ENCODE results near the gene SLIT1.

SLIT1 gene

DNA sequence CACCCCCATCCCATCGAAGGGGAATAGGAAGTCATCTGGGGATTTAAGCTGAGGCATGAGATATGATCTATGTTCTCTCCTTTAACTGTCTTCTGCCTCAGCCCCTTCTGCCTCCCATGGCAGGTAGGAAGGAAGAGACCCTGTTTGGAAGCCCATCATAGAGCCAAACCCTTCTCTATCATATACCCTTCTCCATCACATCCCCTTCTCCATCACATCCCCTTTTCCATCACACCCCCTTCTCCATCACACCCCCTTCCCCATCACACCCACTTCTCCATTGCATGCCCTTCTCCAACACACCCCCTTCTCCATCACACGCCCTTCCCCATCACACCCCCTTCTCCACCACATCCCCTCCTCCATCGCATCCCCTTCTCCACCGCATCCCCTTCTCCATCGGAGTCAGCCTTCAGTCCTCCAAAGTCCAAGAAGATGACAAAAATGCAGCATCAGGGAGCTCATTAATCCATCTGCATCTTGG is 7.2 kb upstream of the SLIT1 start:
- Mint-ChIP-seq H3K4me1 (ENCODE audit: low read depth in 2 of 2) (peaks cover 4 to 9% of the 10 kb centered on the region in 2 donors), H3K9me3 (no peaks in the 10 kb centered on the region), H3K4me3 (no peak overlapping the region), H3K36me3 (ENCODE audit: insufficient read depth) (no peaks in the 10 kb centered on the region), H3K27ac (no peak overlapping the region), H3K27me3 (peaks cover 35% of the 10 kb centered on the region in 2 donors)
- ATAC-seq (replicated peaks) (no peak), DNase-seq (no peak)

DNA sequence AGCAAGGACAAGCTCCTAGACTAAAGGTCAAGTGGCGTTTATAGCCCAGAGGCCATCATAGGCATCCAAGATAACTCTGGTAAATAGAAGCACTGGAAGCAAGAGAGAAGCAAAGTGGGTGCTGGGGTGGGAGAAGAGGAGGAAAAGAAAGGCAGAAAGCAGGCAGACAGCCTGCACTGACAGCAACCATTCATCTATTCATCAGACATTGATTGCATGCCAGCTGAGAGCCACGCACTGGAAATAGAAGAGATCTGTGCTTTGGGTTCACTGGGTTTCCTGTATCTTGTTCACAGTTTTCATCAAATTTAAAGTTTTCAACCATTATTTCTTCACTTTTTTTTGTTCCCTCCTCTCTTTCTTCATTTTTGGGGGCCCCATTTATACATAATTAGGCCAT is 4.7 kb upstream of the SLIT1 start:
- H3K4me1 Mint-ChIP-seq (ENCODE audit: low read depth in 2 of 2), result peaks cover 4 to 5% of the 10 kb centered on the region in 2 donors
- peaks cover 57% of the 10 kb centered on the region in 2 donors for H3K27me3 Mint-ChIP-seq
- no peak overlapping the region for H3K4me3 Mint-ChIP-seq

DNA sequence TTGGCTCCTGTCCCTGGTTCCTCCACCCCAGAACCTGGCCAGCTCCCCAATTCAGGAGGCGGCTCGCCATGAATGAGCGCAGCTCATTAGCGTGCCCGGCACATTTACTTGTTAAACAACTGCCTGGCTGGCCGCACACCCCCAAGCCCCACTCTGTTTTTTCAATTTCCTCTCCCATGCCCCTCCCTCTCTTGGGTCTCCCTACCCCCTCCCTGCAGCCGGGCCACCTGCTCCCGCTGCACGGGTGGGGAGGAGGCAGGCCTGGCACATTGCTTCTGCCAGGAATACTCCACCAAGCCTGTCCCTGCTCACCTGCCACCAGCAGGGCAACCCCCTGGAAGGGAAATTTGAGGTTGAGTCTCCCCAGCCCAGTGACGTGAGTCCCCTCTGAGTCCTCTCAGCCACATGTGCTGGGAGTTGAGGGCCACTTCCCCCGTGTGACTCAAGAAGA is 2.5 kb upstream of the SLIT1 start:
- Mint-ChIP-seq H3K27me3 (peaks cover 73 to 75% of the 10 kb centered on the region in 2 donors), H3K4me1 (ENCODE audit: low read depth in 2 of 2) (peaks cover 4 to 9% of the 10 kb centered on the region in 2 donors), H3K9me3 (no peaks in the 10 kb centered on the region), H3K36me3 (ENCODE audit: insufficient read depth) (no peaks in the 10 kb centered on the region), H3K27ac (no peak overlapping the region), H3K4me3 (no peak overlapping the region)
- no peak for ATAC-seq (replicated peaks)
- DNase-seq, result no peak

More for the DNA sequence above, 4.7 kb upstream of the SLIT1 start:
- Mint-ChIP-seq H3K36me3 (ENCODE audit: insufficient read depth) (no peaks in the 10 kb centered on the region), H3K27ac (no peak overlapping the region), H3K9me3 (no peaks in the 10 kb centered on the region)
- DNase-seq (no peak), ATAC-seq (replicated peaks) (no peak)

DNA sequence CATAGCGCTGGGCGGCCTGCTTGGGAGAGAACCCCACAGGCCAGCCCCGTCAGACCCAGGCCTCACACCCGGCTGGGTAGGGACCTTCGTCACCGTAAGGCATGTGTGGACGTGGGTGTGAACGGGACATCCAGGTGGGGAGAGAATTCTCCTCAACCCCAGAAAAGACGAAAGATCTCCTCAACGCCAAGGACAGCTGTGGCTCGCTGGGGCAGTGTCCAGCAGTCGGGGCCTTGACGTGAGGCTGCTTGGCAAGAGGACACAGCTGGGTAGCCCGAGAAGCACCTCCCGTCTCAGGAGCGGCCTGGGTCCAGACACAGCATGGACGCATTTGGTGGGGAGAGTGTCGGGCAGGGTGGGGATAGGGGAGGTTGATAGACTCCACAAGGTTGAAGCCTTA is 1.2 kb upstream of the SLIT1 start:
- Mint-ChIP-seq H3K27ac (no peak overlapping the region), H3K36me3 (ENCODE audit: insufficient read depth) (no peaks in the 10 kb centered on the region), H3K4me1 (ENCODE audit: low read depth in 2 of 2) (peaks cover 4 to 9% of the 10 kb centered on the region in 2 donors), H3K4me3 (no peak overlapping the region), H3K9me3 (no peaks in the 10 kb centered on the region), H3K27me3 (peaks cover 74 to 75% of the 10 kb centered on the region in 2 donors)
- ATAC-seq (replicated peaks), result no peak
- no peak for DNase-seq

DNA sequence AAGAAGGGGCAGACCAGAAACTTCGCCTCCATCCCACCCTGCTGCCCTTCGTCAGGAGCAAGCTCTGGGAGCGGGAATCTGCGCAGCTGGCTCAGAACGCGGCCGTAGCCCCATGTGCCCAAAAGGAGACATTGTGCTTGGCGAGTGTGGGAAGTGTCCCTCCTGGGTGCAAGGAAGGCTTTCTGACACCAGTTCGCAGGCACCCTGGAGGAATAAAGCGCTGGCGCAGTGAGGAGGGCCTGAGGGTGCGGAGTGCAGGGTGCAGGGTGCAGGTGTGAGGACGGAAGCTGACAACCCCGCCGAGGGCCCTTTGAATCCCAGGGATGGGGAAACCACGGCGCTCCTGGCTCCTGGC is 811 bp downstream of the SLIT1 start:
- H3K9me3 Mint-ChIP-seq, result no peaks in the 10 kb centered on the region

GRCh38 chr10:97183314-97183713 is 2.4 kb downstream of the SLIT1 start:
- DNase-seq (no peak), ATAC-seq (replicated peaks) (no peak)
- Mint-ChIP-seq H3K4me3 (no peak overlapping the region), H3K4me1 (ENCODE audit: low read depth in 2 of 2) (peaks cover 4 to 9% of the 10 kb centered on the region in 2 donors), H3K36me3 (ENCODE audit: insufficient read depth) (no peaks in the 10 kb centered on the region), H3K27me3 (peaks cover 67 to 76% of the 10 kb centered on the region in 2 donors), H3K27ac (no peak overlapping the region), H3K9me3 (no peaks in the 10 kb centered on the region)

More for the DNA sequence above, 811 bp downstream of the SLIT1 start:
- H3K27ac Mint-ChIP-seq, result no peak overlapping the region
- DNase-seq (no peak), ATAC-seq (replicated peaks) (no peak)
- no peaks in the 10 kb centered on the region for H3K36me3 Mint-ChIP-seq (ENCODE audit: insufficient read depth)
- peaks cover 4 to 9% of the 10 kb centered on the region in 2 donors for H3K4me1 Mint-ChIP-seq (ENCODE audit: low read depth in 2 of 2)
- peaks cover 81 to 86% of the 10 kb centered on the region in 2 donors for H3K27me3 Mint-ChIP-seq
- H3K4me3 Mint-ChIP-seq, result peak overlapping the region; percentile 47 to 57

GRCh38 chr10:97182288-97182990 is 3.3 kb downstream of the SLIT1 start:
- peaks cover 4 to 9% of the 10 kb centered on the region in 2 donors for H3K4me1 Mint-ChIP-seq (ENCODE audit: low read depth in 2 of 2)
- DNase-seq (no peak), ATAC-seq (replicated peaks) (no peak)
- H3K27me3 Mint-ChIP-seq, result peaks cover 60 to 67% of the 10 kb centered on the region in 2 donors
- no peaks in the 10 kb centered on the region for H3K9me3 Mint-ChIP-seq
- H3K4me3 Mint-ChIP-seq, result no peak overlapping the region
- H3K27ac Mint-ChIP-seq, result no peak overlapping the region
- no peaks in the 10 kb centered on the region for H3K36me3 Mint-ChIP-seq (ENCODE audit: insufficient read depth)

- no peaks in the 10 kb centered on the region for H3K36me3 Mint-ChIP-seq (ENCODE audit: insufficient read depth)
- no peak for DNase-seq
- no peak overlapping the region for H3K27ac Mint-ChIP-seq
- peaks cover 0 to 5% of the 10 kb centered on the region in 2 donors for H3K4me1 Mint-ChIP-seq (ENCODE audit: low read depth in 2 of 2)
- peaks cover 45 to 52% of the 10 kb centered on the region in 2 donors for H3K27me3 Mint-ChIP-seq
- ATAC-seq (replicated peaks), result no peak
- no peak overlapping the region for H3K4me3 Mint-ChIP-seq
- H3K9me3 Mint-ChIP-seq, result no peaks in the 10 kb centered on the region
Measured at GRCh38 chr10:97180986-97181385, 4.8 kb downstream of the SLIT1 start.

- Mint-ChIP-seq H3K36me3 (ENCODE audit: insufficient read depth) (no peaks in the 10 kb centered on the region), H3K4me1 (ENCODE audit: low read depth in 2 of 2) (peaks cover 0 to 5% of the 10 kb centered on the region in 2 donors), H3K27ac (no peak overlapping the region), H3K27me3 (peaks cover 42 to 49% of the 10 kb centered on the region in 2 donors), H3K9me3 (no peaks in the 10 kb centered on the region), H3K4me3 (no peak overlapping the region)
- DNase-seq (no peak), ATAC-seq (replicated peaks) (no peak)
Measured at GRCh38 chr10:97180363-97180755, 5.4 kb downstream of the SLIT1 start.

GRCh38 chr10:97179731-97180362 is 5.9 kb downstream of the SLIT1 start:
- Mint-ChIP-seq H3K9me3 (no peaks in the 10 kb centered on the region), H3K4me1 (ENCODE audit: low read depth in 2 of 2) (peaks cover 0 to 3% of the 10 kb centered on the region in 2 donors), H3K36me3 (ENCODE audit: insufficient read depth) (no peaks in the 10 kb centered on the region), H3K27me3 (peaks cover 38 to 44% of the 10 kb centered on the region in 2 donors), H3K4me3 (no peak overlapping the region), H3K27ac (no peak overlapping the region)
- DNase-seq (no peak), ATAC-seq (replicated peaks) (no peak)

DNA sequence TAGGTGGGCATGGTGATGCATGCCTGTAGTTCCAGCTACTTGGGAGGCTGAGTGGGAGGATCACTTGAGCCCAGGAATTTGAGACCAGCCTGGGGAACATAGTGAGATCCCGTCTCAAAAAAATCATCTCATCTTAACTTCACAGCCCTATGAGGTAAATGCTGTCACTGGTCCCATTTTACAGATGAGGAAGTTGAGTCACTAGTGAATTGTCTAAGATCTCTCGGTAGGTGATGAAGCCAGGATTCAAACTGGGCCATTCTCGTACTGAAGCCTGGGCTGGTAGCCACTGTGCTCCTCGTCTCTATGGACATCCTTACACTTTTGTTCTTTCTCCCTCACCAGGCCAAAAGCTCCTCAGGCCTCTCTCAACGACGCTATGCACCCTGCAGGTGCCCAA is 6.4 kb downstream of the SLIT1 start:
- ATAC-seq (replicated peaks) (no peak), DNase-seq (no peak)
- H3K27me3 Mint-ChIP-seq, result peaks cover 33 to 38% of the 10 kb centered on the region in 2 donors
- no peaks in the 10 kb centered on the region for H3K9me3 Mint-ChIP-seq
- H3K27ac Mint-ChIP-seq, result no peak overlapping the region
- H3K36me3 Mint-ChIP-seq (ENCODE audit: insufficient read depth), result no peaks in the 10 kb centered on the region
- H3K4me1 Mint-ChIP-seq (ENCODE audit: low read depth in 2 of 2), result no peaks in the 10 kb centered on the region
- H3K4me3 Mint-ChIP-seq, result no peak overlapping the region

DNA sequence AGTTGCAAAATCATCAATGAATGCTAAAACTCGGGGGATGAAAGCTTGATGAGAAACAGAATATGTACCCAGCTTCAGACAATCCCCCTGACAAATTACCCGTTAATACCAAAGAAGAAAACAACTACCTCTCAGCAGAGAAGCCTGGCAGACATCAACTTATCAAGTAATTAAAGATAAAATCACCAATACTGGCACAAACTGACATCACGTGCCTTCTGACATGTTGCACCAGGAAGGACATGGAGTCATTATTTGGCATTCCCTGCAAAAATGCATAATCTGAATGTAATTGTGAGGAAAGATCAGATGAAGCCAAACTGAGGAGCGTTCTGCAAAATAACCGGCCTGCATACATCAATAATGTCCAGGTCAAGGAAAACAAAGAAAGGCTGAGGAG is 7.7 kb downstream of the SLIT1 start:
- H3K27ac Mint-ChIP-seq, result no peak overlapping the region
- DNase-seq (no peak), ATAC-seq (replicated peaks) (no peak)
- no peaks in the 10 kb centered on the region for H3K36me3 Mint-ChIP-seq (ENCODE audit: insufficient read depth)
- H3K27me3 Mint-ChIP-seq, result peaks cover 21 to 26% of the 10 kb centered on the region in 2 donors
- no peaks in the 10 kb centered on the region for H3K4me1 Mint-ChIP-seq (ENCODE audit: low read depth in 2 of 2)
- H3K4me3 Mint-ChIP-seq, result no peak overlapping the region
- no peaks in the 10 kb centered on the region for H3K9me3 Mint-ChIP-seq

DNA sequence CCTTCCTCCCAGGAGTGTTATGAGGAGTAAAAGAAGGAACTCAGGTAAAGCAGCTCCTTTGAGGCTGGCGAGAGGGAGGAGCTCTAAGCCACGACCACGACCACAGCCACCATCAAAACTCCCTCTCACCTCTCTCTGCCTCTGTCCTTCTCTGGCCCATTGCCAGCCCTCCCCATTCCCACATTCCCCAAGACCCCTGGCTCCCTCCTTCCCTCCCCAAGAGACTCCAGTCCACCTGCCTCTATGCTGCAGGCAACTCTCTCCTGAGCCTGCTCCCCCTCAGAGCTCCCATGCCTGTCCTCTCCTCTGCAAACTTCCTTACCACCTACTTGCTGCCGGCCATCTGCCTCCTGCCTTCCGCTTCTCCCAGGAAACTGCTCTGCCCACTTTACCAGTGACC is 9.5 kb downstream of the SLIT1 start:
- Mint-ChIP-seq H3K4me3 (no peak overlapping the region), H3K9me3 (no peaks in the 10 kb centered on the region), H3K27me3 (peaks cover 9 to 28% of the 10 kb centered on the region in 2 donors), H3K27ac (no peak overlapping the region), H3K4me1 (ENCODE audit: low read depth in 2 of 2) (peaks cover 0 to 2% of the 10 kb centered on the region in 2 donors), H3K36me3 (ENCODE audit: insufficient read depth) (no peaks in the 10 kb centered on the region)
- DNase-seq, result no peak
- ATAC-seq (replicated peaks), result no peak

DNA sequence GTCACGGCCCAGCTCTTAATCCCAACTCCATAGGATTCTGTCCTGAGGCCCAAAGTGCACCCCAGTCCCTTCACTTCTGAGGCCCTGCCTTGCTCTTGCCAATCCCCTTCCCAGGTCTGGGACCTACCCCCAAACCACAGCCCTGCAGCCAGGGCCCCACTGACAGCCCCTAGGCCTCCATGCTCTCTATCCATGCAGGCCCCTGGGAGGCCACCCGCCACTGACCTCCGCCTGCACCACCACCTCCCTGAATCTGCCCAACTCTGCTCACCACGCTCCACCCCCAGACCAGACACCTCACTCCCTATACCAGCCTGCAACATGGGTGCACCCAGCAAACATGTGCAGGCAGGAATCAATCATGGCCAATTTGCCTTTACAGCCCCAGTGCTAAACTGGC is 10.2 kb downstream of the SLIT1 start:
- no peak overlapping the region for H3K4me3 Mint-ChIP-seq
- H3K27me3 Mint-ChIP-seq, result peaks cover 5 to 28% of the 10 kb centered on the region in 2 donors
- no peaks in the 10 kb centered on the region for H3K9me3 Mint-ChIP-seq
- peaks cover 0 to 3% of the 10 kb centered on the region in 2 donors for H3K4me1 Mint-ChIP-seq (ENCODE audit: low read depth in 2 of 2)
- no peak for DNase-seq
- no peaks in the 10 kb centered on the region for H3K36me3 Mint-ChIP-seq (ENCODE audit: insufficient read depth)
- ATAC-seq (replicated peaks), result no peak
- H3K27ac Mint-ChIP-seq, result no peak overlapping the region

All from effector memory CD8-positive, alpha-beta T cell (primary cell).